ENCODE results near the gene SCG2.

- no peak for TF ChIP-seq SP1 (CRISPR knock-in tag; conservative IDR thresholded peaks at IDR 0.05)
- no peak for TF ChIP-seq CTCF (IDR thresholded peaks at IDR 0.05)
- TF ChIP-seq JAZF1 (CRISPR knock-in tag; IDR thresholded peaks at IDR 0.05) = no peak
- TF ChIP-seq FOXP4 (CRISPR knock-in tag; IDR thresholded peaks at IDR 0.05) = no peak
- no peak for TF ChIP-seq ATF3 (CRISPR knock-in tag; conservative IDR thresholded peaks at IDR 0.05)
- TF ChIP-seq ZNF396 (CRISPR knock-in tag; IDR thresholded peaks at IDR 0.05; ENCODE audit: borderline replicate concordance) = no peak
- TF ChIP-seq FOXP1 (CRISPR knock-in tag; IDR thresholded peaks at IDR 0.05; ENCODE audit: borderline replicate concordance) = no peak
- TF ChIP-seq ZNF232 (CRISPR knock-in tag; IDR thresholded peaks at IDR 0.05) = no peak
- TF ChIP-seq NFATC4 (CRISPR knock-in tag; IDR thresholded peaks at IDR 0.05) = no peak
Observed at GRCh38 chr2:223589901-223590300, 12.3 kb downstream of the SCG2 start.
